Measurements from ENCODE around the gene DUSP8. TPM values are rescaled to one million over a fixed set of nuclear protein-coding genes. Genes with fewer than 3 reads are reported as not detected.

The DUSP8 gene
- polyA plus RNA-seq, 1 of the 3 experiments (the other 2 are of a cell fraction) = 2.0 TPM

DNA sequence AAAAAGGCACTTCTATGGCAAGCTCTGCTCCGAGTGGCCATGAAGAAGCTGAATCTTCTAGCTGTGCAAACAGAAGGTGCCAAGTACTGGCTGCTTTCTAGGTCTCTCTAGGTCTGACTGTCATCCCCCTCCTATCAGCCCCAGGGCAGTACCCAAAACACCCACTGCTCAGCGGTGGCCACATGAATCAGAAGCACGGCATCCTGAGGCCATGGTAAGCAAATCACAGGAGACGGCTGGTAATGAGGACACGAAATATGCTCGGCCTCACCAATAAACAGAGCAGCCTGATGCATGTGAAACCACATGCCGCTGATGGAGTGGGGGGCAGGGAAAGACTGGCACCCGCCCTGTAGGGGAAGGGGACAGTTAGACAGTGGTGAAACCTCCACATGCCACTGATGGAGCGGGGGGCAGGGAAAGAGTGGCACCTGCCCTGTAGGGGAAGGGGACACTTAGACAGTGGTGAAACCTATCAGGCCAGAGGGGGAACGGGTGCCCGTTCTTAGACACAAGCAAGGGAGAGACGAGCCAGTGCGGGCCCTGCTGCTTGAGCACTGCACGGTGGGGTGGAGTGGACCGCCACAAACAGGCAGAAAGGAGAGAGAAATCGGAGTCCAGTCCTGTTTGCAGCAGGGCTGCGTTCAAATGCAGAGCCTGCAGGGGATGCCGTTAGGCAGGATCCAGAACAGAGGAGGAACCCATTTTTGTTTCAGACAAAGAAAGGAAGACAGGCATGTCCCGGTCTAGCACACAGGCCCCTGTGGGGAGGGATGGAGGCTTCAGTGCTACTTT lies 55.6 kb downstream of the DUSP8 start (continued):
- TF ChIP-seq, protein P1, sequence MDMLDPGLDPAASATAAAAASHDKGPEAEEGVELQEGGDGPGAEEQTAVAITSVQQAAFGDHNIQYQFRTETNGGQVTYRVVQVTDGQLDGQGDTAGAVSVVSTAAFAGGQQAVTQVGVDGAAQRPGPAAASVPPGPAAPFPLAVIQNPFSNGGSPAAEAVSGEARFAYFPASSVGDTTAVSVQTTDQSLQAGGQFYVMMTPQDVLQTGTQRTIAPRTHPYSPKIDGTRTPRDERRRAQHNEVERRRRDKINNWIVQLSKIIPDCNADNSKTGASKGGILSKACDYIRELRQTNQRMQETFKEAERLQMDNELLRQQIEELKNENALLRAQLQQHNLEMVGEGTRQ (IDR thresholded peaks at IDR 0.05; ENCODE audit: borderline replicate concordance, low read depth, low read length) = no peak
- TF ChIP-seq RAD21 (IDR thresholded peaks at IDR 0.05; ENCODE audit: low read length) = no peak
- TF ChIP-seq TEAD4 (IDR thresholded peaks at IDR 0.05; ENCODE audit: borderline replicate concordance, insufficient read depth) = no peak
- TF ChIP-seq, protein P2, sequence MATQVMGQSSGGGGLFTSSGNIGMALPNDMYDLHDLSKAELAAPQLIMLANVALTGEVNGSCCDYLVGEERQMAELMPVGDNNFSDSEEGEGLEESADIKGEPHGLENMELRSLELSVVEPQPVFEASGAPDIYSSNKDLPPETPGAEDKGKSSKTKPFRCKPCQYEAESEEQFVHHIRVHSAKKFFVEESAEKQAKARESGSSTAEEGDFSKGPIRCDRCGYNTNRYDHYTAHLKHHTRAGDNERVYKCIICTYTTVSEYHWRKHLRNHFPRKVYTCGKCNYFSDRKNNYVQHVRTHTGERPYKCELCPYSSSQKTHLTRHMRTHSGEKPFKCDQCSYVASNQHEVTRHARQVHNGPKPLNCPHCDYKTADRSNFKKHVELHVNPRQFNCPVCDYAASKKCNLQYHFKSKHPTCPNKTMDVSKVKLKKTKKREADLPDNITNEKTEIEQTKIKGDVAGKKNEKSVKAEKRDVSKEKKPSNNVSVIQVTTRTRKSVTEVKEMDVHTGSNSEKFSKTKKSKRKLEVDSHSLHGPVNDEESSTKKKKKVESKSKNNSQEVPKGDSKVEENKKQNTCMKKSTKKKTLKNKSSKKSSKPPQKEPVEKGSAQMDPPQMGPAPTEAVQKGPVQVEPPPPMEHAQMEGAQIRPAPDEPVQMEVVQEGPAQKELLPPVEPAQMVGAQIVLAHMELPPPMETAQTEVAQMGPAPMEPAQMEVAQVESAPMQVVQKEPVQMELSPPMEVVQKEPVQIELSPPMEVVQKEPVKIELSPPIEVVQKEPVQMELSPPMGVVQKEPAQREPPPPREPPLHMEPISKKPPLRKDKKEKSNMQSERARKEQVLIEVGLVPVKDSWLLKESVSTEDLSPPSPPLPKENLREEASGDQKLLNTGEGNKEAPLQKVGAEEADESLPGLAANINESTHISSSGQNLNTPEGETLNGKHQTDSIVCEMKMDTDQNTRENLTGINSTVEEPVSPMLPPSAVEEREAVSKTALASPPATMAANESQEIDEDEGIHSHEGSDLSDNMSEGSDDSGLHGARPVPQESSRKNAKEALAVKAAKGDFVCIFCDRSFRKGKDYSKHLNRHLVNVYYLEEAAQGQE (IDR thresholded peaks at IDR 0.05; ENCODE audit: low read depth, low read length) = no peak

- Histone ChIP-seq H3K4me3 (ENCODE audit: low read depth in 2 of 2, low read length in 1 of 2) (peak overlapping the region in 1 of 2 experiments; percentile 50; a peak in 1 of 4 replicates), H2AFZ (ENCODE audit: low read depth) (no peak overlapping the region)
Observed at GRCh38 chr11:1515082-1516060, 56.7 kb downstream of the DUSP8 start.

More at GRCh38 chr11:1515082-1516060, 56.7 kb downstream of the DUSP8 start:
- WGBS (ENCODE audit: low lambda C conversion rate) = 56% methylated on average over 16 of the region's 36 CpGs
- Histone ChIP-seq H3K9ac (no peak overlapping the region), H3F3A (replicated peaks; ENCODE audit: insufficient read depth) (peaks cover 4% of the 10 kb centered on the region), H3K4me2 (no peak overlapping the region), H3K27me3 (ENCODE audit: insufficient read depth) (no peaks in the 10 kb centered on the region), H3K9me3 (no peaks in the 10 kb centered on the region), H3K4me1 (ENCODE audit: control insufficient read depth in 1 of 2, insufficient read depth in 2 of 2, low read depth in 1 of 2, low read length in 1 of 2) (peaks cover 0 to 29% of the 10 kb centered on the region in 2 experiments; a peak in 1 of 4 replicates), H3K27ac (ENCODE audit: low read depth in 2 of 2, low read length in 1 of 2) (no peak overlapping the region; a peak in 1 of 4 replicates), H4K20me1 (ENCODE audit: insufficient read depth) (peaks cover 93% of the 10 kb centered on the region), H3K79me2 (ENCODE audit: insufficient read depth) (peaks cover 66% of the 10 kb centered on the region), H3K9me2 (no peaks in the 10 kb centered on the region), H3K36me3 (replicated peaks in 1 of 2; ENCODE audit: control insufficient read depth in 1 of 2, insufficient read depth in 2 of 2, low read length in 1 of 2) (no peaks in the 10 kb centered on the region)
- ChIA-PET CTCF (interaction anchor here (0.6 to 3.9 kb wide), 52 partner anchors 8 to 411 kb away, joined by 3 to 40 read pairs (median 5); partner anchors contain the start of genes BRSK2, MOB2 and MUC5B), POLR2A (no interaction called here)
- TF ChIP-seq RAD21 (IDR thresholded peaks at IDR 0.05; ENCODE audit: low read length) (peak; percentile 91), TAF1 (IDR thresholded peaks at IDR 0.05; ENCODE audit: borderline replicate concordance, low read depth, low read length) (no peak), SMC3 (IDR thresholded peaks at IDR 0.05; ENCODE audit: low read depth, low read length) (peak; percentile 88), CHD2 (IDR thresholded peaks at IDR 0.05; ENCODE audit: low read length, partially characterized antibody) (peak; percentile 26)
- TF ChIP-seq, protein P2 (IDR thresholded peaks at IDR 0.05; ENCODE audit: low read depth, low read length) = no peak
- TF ChIP-seq, protein P3, sequence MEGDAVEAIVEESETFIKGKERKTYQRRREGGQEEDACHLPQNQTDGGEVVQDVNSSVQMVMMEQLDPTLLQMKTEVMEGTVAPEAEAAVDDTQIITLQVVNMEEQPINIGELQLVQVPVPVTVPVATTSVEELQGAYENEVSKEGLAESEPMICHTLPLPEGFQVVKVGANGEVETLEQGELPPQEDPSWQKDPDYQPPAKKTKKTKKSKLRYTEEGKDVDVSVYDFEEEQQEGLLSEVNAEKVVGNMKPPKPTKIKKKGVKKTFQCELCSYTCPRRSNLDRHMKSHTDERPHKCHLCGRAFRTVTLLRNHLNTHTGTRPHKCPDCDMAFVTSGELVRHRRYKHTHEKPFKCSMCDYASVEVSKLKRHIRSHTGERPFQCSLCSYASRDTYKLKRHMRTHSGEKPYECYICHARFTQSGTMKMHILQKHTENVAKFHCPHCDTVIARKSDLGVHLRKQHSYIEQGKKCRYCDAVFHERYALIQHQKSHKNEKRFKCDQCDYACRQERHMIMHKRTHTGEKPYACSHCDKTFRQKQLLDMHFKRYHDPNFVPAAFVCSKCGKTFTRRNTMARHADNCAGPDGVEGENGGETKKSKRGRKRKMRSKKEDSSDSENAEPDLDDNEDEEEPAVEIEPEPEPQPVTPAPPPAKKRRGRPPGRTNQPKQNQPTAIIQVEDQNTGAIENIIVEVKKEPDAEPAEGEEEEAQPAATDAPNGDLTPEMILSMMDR (IDR thresholded peaks at IDR 0.05) = peak; percentile 86
- peak; percentile 96 for DNase-seq
